Astrocyte (in vitro differentiated cells and primary cell): Measurements from ENCODE around the gene SLC39A1. TPM values are rescaled to one million over a fixed set of nuclear protein-coding genes. Genes with fewer than 3 reads are reported as not detected.

Source experiments
- DNase-seq: peaks from one replicate; pipeline ENCODE4 v3.0.0-alpha.2; 2010; ENCODE audit warnings: low read depth
- FAIRE-seq: peaks from 2 replicates; lab custom pipeline; 2011; peaks lifted over from hg19 to GRCh38; lab: Jason Lieb, UNC
- H2AFZ ChIP-seq: 2 replicates; pipeline ENCODE4 v1.6.0; 2012; ENCODE audit warnings: low read depth, low read length, inconsistent platforms
- H3K27ac ChIP-seq: 2 replicates; pipeline ENCODE4 v1.5.1; 2011; ENCODE audit warnings: low read depth, low read length, inconsistent platforms
- H3K27me3 ChIP-seq: 2 replicates; pipeline ENCODE4 v1.6.0; 2011; ENCODE audit warnings: low read length, inconsistent platforms; ENCODE audit not compliant: insufficient read depth
- H3K36me3 ChIP-seq: 2 replicates; pipeline ENCODE4 v1.5.1; 2011; ENCODE audit warnings: low read length, inconsistent platforms; ENCODE audit not compliant: insufficient read depth
- H3K4me1 ChIP-seq: 2 replicates; pipeline ENCODE4 v1.5.1; 2011; ENCODE audit warnings: low read length, inconsistent platforms; ENCODE audit not compliant: insufficient read depth
- H3K4me2 ChIP-seq: 2 replicates; pipeline ENCODE4 v1.6.0; 2012; ENCODE audit warnings: low read length, inconsistent platforms
- H3K4me3 ChIP-seq: 2 replicates; pipeline ENCODE4 v1.5.1; 2011; ENCODE audit warnings: low read depth, mild to moderate bottlenecking, low read length, inconsistent platforms; ENCODE audit not compliant: insufficient read depth
- H3K79me2 ChIP-seq: 2 replicates; pipeline ENCODE4 v1.6.0; 2012; ENCODE audit warnings: mild to moderate bottlenecking, low read length, inconsistent platforms; ENCODE audit not compliant: insufficient read depth
- H3K9ac ChIP-seq: 2 replicates; pipeline ENCODE4 v1.6.0; 2012; ENCODE audit warnings: mild to moderate bottlenecking, low read length, inconsistent platforms
- H3K9me3 ChIP-seq: 2 replicates; pipeline ENCODE4 v1.5.1; 2012; ENCODE audit warnings: low read depth, mild to moderate bottlenecking, low read length, inconsistent platforms; ENCODE audit not compliant: insufficient read depth
- H4K20me1 ChIP-seq: 2 replicates; pipeline ENCODE4 v1.6.0; 2012; ENCODE audit warnings: low read length, inconsistent platforms; ENCODE audit not compliant: insufficient read depth
- H3K27ac Mint-ChIP-seq: one replicate; pipeline ENCODE4 v1.8.0; 2021; ENCODE audit warnings: mild to moderate bottlenecking, mixed read lengths; ENCODE audit not compliant: unreplicated experiment
- H3K27me3 Mint-ChIP-seq: one replicate; pipeline ENCODE4 v1.8.0; 2021; ENCODE audit warnings: low read depth, mixed read lengths; ENCODE audit not compliant: unreplicated experiment
- H3K36me3 Mint-ChIP-seq: one replicate; pipeline ENCODE4 v1.8.0; 2021; ENCODE audit warnings: low read depth, mixed read lengths; ENCODE audit not compliant: unreplicated experiment
- H3K4me1 Mint-ChIP-seq: one replicate; pipeline ENCODE4 v1.8.0; 2021; ENCODE audit warnings: low read depth, mixed read lengths; ENCODE audit not compliant: unreplicated experiment
- H3K4me3 Mint-ChIP-seq: one replicate; pipeline ENCODE4 v1.8.0; 2021; ENCODE audit warnings: mild to moderate bottlenecking, moderate library complexity, mixed read lengths; ENCODE audit not compliant: unreplicated experiment
- H3K9me3 Mint-ChIP-seq: one replicate; pipeline ENCODE4 v1.8.0; 2021; ENCODE audit warnings: mild to moderate bottlenecking, mixed read lengths; ENCODE audit not compliant: unreplicated experiment
- EZH2 ChIP-seq: IDR thresholded peaks from 2 replicates; pipeline ENCODE4 v1.6.1; 2012; ENCODE audit warnings: mild to moderate bottlenecking, low read length, inconsistent platforms; ENCODE audit not compliant: insufficient read depth
- total RNA-seq: library from RNA; stranded (reverse); gene quantifications from 2 replicates; pipeline ENCODE4 v1.2.1, GENCODE V29; 2021
- TF ChIP-seq, protein P1 (sequence below): IDR thresholded peaks from 2 replicates; pipeline ENCODE4 v1.5.1; 2011; ENCODE audit warnings: low read depth, mild to moderate bottlenecking, inconsistent platforms, low read length, moderate library complexity; ENCODE audit not compliant: insufficient read depth

SLC39A1 gene
- total RNA-seq, 1 donor from 2014 or later, result 91.7 TPM

DNA sequence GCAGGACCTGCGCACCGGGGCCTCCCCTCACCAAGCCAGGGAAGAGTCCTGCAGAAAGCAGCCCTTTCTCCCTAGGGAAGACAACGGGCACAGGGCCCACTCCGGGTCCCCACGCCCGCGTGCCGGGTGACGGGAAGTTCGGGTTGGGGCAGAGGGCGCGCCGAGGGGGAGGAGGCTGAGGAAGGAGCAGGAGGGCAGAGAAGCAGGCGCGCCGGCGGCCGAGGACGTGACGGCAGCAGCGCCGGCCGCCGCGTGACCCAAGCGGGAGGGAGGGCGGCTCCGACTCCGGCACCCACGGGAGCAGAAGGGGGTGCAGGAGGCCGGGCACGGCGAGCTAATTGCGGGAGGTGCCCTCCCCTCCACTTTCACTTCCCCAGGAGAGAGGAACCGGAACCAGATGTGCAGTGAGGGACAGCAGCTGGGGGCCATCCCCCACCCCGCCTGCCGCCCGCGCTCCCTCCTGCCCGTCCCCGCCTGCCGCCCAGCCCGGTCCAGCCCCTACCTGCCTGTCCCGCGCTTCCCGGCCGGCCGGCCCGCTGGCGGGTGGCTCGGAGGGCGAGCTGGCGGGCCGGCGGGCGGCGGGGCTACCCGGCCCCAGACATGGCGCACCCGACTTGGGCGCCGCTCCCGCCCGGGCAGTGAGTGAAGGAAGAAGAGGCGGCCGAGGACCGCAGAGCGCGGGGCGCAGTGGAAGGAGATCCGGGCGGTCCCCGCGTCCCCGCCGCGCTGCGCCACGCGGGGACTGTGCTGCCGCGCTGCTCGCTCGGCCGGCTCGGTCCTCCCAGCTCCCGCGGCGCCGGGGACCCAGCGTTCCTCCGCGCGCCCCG lies 17.3 kb downstream of the SLC39A1 start:
- no peaks in the 10 kb centered on the region for H3K9me3 ChIP-seq
- peak overlapping the region; percentile 26 for H3K27ac Mint-ChIP-seq
- peak overlapping the region; percentile 90 for H3K4me3 Mint-ChIP-seq
- H2AFZ ChIP-seq, result peak overlapping the region; percentile 67
- no peaks in the 10 kb centered on the region for H3K27me3 ChIP-seq
- peak overlapping the region; percentile 47 for H3K27ac ChIP-seq
- peaks cover 11% of the 10 kb centered on the region for H3K36me3 ChIP-seq
- peak overlapping the region; percentile 85 for H3K9ac ChIP-seq
- peak overlapping the region; percentile 78 for H3K4me3 ChIP-seq
- H3K36me3 Mint-ChIP-seq, result peaks cover 14% of the 10 kb centered on the region
- TF ChIP-seq, protein P1, sequence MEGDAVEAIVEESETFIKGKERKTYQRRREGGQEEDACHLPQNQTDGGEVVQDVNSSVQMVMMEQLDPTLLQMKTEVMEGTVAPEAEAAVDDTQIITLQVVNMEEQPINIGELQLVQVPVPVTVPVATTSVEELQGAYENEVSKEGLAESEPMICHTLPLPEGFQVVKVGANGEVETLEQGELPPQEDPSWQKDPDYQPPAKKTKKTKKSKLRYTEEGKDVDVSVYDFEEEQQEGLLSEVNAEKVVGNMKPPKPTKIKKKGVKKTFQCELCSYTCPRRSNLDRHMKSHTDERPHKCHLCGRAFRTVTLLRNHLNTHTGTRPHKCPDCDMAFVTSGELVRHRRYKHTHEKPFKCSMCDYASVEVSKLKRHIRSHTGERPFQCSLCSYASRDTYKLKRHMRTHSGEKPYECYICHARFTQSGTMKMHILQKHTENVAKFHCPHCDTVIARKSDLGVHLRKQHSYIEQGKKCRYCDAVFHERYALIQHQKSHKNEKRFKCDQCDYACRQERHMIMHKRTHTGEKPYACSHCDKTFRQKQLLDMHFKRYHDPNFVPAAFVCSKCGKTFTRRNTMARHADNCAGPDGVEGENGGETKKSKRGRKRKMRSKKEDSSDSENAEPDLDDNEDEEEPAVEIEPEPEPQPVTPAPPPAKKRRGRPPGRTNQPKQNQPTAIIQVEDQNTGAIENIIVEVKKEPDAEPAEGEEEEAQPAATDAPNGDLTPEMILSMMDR, result no peak
- TF ChIP-seq EZH2, result no peak
- peak; percentile 33 for DNase-seq
- H4K20me1 ChIP-seq, result peaks cover 8% of the 10 kb centered on the region
- H3K4me1 ChIP-seq, result peaks cover 9% of the 10 kb centered on the region
- no peaks in the 10 kb centered on the region for H3K9me3 Mint-ChIP-seq
- peak overlapping the region; percentile 96 for H3K4me2 ChIP-seq
- H3K4me1 Mint-ChIP-seq, result peaks cover 6% of the 10 kb centered on the region
- FAIRE-seq, result no peak
- no peaks in the 10 kb centered on the region for H3K27me3 Mint-ChIP-seq
- H3K79me2 ChIP-seq, result peaks cover 26% of the 10 kb centered on the region

DNA sequence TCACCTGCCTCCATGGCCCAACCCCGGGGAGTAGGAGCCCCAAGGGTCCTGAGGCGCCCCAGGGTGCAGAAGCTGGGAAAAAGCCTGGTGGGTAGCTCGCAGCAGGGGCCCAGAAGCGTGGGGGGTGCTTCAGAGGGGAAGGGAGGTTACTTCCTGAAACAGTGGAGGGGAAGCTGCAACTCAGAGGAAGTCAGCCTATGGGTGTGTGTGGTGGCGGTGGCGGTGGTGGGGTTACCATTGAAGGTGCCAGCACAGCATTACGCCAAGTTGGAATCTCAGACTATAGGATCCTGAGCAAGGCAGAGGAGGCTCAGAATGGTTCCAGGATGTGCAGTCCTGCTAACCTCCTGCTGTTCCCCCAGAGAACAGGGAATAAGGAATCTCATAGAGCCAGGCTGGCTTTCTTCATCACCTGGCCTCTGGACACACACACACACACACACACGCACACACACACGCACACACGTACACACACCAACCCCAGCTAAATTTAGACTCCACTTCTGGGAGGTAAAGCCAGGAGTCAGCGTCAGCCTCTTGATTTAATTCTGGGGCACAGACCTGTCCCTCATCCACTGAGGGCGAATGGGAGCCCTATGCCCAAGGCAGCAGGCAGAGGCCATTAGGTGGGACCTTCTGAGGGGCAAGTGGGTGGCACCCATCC lies 18.1 kb downstream of the SLC39A1 start:
- Histone ChIP-seq H3K36me3 (peaks cover 3% of the 10 kb centered on the region), H3K9ac (peak overlapping the region; percentile 85), H3K27me3 (no peaks in the 10 kb centered on the region), H4K20me1 (peaks cover 3% of the 10 kb centered on the region), H3K4me2 (peak overlapping the region; percentile 96), H2AFZ (peak overlapping the region; percentile 67), H3K4me1 (peaks cover 9% of the 10 kb centered on the region), H3K9me3 (no peaks in the 10 kb centered on the region), H3K79me2 (peaks cover 26% of the 10 kb centered on the region), H3K4me3 (peak overlapping the region; percentile 78), H3K27ac (peak overlapping the region; percentile 47)
- Mint-ChIP-seq H3K4me3 (peak overlapping the region; percentile 90), H3K27ac (peak overlapping the region; percentile 58), H3K4me1 (peaks cover 6% of the 10 kb centered on the region), H3K9me3 (no peaks in the 10 kb centered on the region), H3K36me3 (peaks cover 11% of the 10 kb centered on the region), H3K27me3 (no peaks in the 10 kb centered on the region)
- TF ChIP-seq, protein P1, result no peak
- TF ChIP-seq EZH2, result no peak
- DNase-seq (peak; percentile 53), FAIRE-seq (no peak)

- Histone ChIP-seq H4K20me1 (no peaks in the 10 kb centered on the region), H3K27ac (no peak overlapping the region), H3K79me2 (peaks cover 26% of the 10 kb centered on the region), H3K4me2 (peak overlapping the region; percentile 96), H3K4me3 (no peak overlapping the region), H2AFZ (no peak overlapping the region), H3K36me3 (peaks cover 6% of the 10 kb centered on the region), H3K4me1 (peaks cover 9% of the 10 kb centered on the region), H3K9me3 (no peaks in the 10 kb centered on the region), H3K9ac (peak overlapping the region; percentile 85), H3K27me3 (no peaks in the 10 kb centered on the region)
- Mint-ChIP-seq H3K4me3 (peak overlapping the region; percentile 90), H3K4me1 (peaks cover 6% of the 10 kb centered on the region), H3K27ac (peak overlapping the region; percentile 58), H3K9me3 (no peaks in the 10 kb centered on the region), H3K27me3 (no peaks in the 10 kb centered on the region), H3K36me3 (peaks cover 10% of the 10 kb centered on the region)
- DNase-seq (no peak), FAIRE-seq (no peak)
- TF ChIP-seq EZH2, result no peak
- TF ChIP-seq, protein P1, result no peak
Observed at GRCh38 chr1:153944827-153945117, 18.6 kb downstream of the SLC39A1 start.
